Activated B cell treated with CpG ODN at 0.5 μM for 24 hours (primary cell): ENCODE results near the gene WASHC2C. TPM values are rescaled to one million over a fixed set of nuclear protein-coding genes. Genes with fewer than 3 reads are reported as not detected.
"Not testable (repeated sequence)": the region's sequence is repeated elsewhere in the genome, so short reads cannot be mapped to it uniquely, and the experiment has no call there.

Experiments
- ATAC-seq: fragments of 200-7000 bp; cut with Tn5 transposase; one replicate; pipeline ENCODE4 v1.10.0; 2021; ENCODE audit warnings: low read depth, mild to moderate bottlenecking, moderate library complexity
- CTCF ChIA-PET: fragments of 350-600 bp; sonication (Branson Sonifier 250); formaldehyde crosslinking; loops from one replicate; lab custom pipeline; 2021; ENCODE audit warnings: antibody characterized with exemption; lab: Charles Lee
- POLR2A ChIA-PET: fragments of 350-600 bp; sonication (Branson Sonifier 250); formaldehyde crosslinking; loops from one replicate; lab custom pipeline; 2021; ENCODE audit warnings: antibody characterized with exemption; lab: Charles Lee
- DNase-seq: peaks from one replicate; pipeline ENCODE4 v3.0.0; 2022
- H3K27ac Mint-ChIP-seq: one replicate; pipeline ENCODE4 v1.8.0; 2020; ENCODE audit warnings: mixed read lengths
- H3K27me3 Mint-ChIP-seq: one replicate; pipeline ENCODE4 v1.8.0; 2021; ENCODE audit warnings: mixed read lengths
- H3K36me3 Mint-ChIP-seq: one replicate; pipeline ENCODE4 v1.8.0; 2021; ENCODE audit warnings: low read depth, mixed read lengths
- H3K4me1 Mint-ChIP-seq: one replicate; pipeline ENCODE4 v1.8.0; 2021; ENCODE audit warnings: mixed read lengths
- H3K4me3 Mint-ChIP-seq: one replicate; pipeline ENCODE4 v1.8.0; 2020; ENCODE audit warnings: mild to moderate bottlenecking, mixed read lengths
- H3K9me3 Mint-ChIP-seq: one replicate; pipeline ENCODE4 v1.8.0; 2020; ENCODE audit warnings: mixed read lengths
- intact Hi-C: fragments of 100-400 bp; cut with micrococcal nuclease; formaldehyde crosslinking; loops from one replicate; pipeline ENCODE4 v1.15.1; 2024
- total RNA-seq: library from RNA; stranded (reverse); gene quantifications from 2 replicates; pipeline ENCODE4 v1.2.3, GENCODE V29; 2022

WASHC2C gene
- total RNA-seq, 1 donor from 2014 or later: 74.1 TPM

DNA sequence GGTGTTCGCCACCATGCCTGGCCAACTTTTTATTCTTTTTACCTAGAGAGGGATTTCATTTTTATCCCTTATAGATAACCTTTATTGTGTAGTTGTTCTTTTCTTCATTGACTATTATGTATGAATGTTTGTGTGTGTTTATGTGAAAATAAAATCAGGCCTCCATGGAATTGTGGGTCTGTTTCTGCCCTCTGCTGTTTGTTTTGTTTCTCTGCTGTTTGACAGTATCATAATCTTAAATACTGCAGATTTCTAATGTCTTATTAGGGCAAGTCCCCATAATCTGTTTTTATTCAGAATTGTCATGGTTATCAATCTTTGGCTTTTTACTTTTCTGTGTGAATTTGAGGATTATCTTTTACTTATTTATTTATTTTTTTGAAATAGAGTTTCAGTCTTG, 7.8 kb downstream of the WASHC2C start:
- H3K4me1 Mint-ChIP-seq, intact Hi-C loops, H3K27me3 Mint-ChIP-seq, H3K4me3 Mint-ChIP-seq, H3K27ac Mint-ChIP-seq, ATAC-seq, H3K9me3 Mint-ChIP-seq, POLR2A ChIA-PET, CTCF ChIA-PET, DNase-seq: not testable (repeated sequence)
- H3K36me3 Mint-ChIP-seq: peaks cover 13% of the 10 kb centered on the region

DNA sequence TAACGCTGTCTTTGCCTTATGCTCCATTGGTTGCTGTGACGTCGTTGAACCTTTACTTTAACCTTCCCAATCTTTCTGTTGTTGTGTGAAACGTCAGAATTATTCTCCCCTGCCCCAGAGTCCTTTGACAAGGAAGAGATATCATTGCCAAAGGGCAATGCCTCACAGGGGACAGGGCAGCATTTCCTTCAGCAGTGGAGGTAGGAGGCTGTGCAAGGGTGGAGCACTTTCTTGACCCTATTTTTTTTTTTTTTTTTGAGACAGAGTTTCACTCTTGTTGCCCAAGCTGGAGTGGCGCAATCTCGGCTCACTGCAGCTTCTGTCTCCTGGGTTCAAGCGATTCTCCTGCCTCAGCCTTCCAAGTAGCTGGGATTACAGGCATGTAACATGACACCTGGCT, 14.5 kb downstream of the WASHC2C start:
- H3K27ac Mint-ChIP-seq, H3K4me3 Mint-ChIP-seq, H3K36me3 Mint-ChIP-seq, H3K4me1 Mint-ChIP-seq, H3K27me3 Mint-ChIP-seq, H3K9me3 Mint-ChIP-seq, POLR2A ChIA-PET, intact Hi-C loops, DNase-seq, ATAC-seq, CTCF ChIA-PET: not testable (repeated sequence)

DNA sequence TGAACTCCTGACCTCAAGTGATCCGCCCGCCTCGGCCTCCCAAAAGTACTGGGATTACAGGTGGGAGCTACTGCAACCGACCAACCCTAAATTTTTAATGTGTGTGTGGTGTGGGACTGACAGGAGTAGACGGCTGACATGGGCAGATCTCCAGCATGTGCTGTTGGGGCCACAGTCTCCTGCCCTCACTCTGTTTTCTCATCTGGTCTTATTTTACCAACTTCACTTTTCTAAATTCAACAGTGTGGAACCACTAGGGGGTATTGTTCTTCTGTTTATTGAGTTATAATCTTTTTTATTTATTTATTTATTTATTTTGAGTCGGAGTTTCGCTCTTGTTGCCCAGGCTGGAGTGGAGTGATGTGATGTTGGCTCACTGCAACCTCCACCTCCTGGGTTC, 14.9 kb downstream of the WASHC2C start:
- POLR2A ChIA-PET, DNase-seq, ATAC-seq, intact Hi-C loops, H3K4me3 Mint-ChIP-seq, H3K27ac Mint-ChIP-seq, H3K27me3 Mint-ChIP-seq, H3K4me1 Mint-ChIP-seq, H3K9me3 Mint-ChIP-seq, H3K36me3 Mint-ChIP-seq, CTCF ChIA-PET: not testable (repeated sequence)

DNA sequence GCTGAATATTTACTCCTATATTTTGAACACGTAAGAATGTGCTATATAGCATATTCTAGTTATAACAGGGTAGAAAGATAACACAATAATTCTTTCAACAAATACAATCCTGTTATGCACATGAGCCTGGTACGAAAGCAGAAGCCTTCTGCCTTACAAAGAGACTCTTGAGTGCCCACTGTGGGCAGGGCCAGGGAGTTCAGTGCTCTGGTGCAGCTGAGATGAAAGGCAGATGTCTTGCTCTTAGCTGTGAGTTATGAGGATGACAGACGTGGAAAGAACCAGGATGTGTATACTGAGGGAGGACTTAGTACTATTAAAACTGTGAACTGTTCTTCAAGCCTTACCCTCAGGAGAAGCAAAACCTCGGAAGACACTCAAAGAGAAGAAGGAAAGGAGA, 24.1 kb downstream of the WASHC2C start:
- ATAC-seq, CTCF ChIA-PET, POLR2A ChIA-PET, intact Hi-C loops, H3K4me1 Mint-ChIP-seq, H3K27ac Mint-ChIP-seq, DNase-seq, H3K4me3 Mint-ChIP-seq, H3K9me3 Mint-ChIP-seq, H3K27me3 Mint-ChIP-seq: not testable (repeated sequence)
- H3K36me3 Mint-ChIP-seq: peaks cover 23% of the 10 kb centered on the region

DNA sequence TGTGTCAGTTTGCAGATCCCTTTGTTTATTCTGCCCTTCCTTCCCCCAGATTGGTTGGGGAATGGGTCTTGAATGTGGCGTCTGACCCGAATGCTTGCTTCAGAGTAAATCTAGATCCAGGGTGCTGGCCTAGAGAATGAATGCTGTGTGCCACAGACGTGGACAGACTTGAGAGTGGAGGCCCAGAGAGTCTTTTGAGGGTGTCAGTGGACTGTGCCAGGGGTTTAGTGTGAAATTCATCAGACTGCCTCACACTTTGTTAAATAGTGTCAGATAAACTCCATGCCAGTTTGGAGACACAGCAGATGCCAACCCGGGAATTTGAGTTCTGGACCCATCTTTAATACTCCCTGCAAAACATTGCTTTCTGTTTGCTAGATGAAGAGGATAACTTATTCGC, 25.1 kb downstream of the WASHC2C start:
- H3K36me3 Mint-ChIP-seq: peaks cover 23% of the 10 kb centered on the region
- DNase-seq, intact Hi-C loops, CTCF ChIA-PET, POLR2A ChIA-PET, H3K27ac Mint-ChIP-seq, H3K9me3 Mint-ChIP-seq, ATAC-seq, H3K4me3 Mint-ChIP-seq, H3K27me3 Mint-ChIP-seq, H3K4me1 Mint-ChIP-seq: not testable (repeated sequence)

DNA sequence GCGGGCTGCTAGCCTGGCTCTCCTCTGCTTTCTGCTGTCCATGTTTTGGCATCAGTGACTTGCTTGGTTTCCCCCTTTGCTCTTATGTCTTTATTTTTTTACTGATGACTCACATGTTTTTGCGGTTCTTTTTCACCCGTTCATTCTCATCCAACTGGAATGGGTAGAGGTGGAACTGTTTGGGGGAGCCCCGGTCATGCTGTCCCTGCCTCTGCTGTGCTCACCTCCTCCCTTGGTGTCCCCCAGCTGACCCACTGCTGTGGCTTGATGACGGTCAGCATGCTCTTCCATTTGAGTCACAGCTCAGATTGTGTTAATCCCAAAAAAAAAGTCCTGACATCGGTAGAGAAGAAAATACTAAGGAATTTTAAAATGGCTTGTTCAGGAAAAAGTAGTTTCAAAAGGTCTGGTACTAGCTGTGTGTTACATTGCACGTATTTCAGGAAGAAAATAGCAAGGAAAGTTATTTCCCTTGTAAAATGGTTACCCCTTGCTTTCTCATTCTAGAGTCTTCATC, 27.0 kb downstream of the WASHC2C start:
- H3K4me1 Mint-ChIP-seq, CTCF ChIA-PET, H3K4me3 Mint-ChIP-seq: not testable (repeated sequence)

DNA sequence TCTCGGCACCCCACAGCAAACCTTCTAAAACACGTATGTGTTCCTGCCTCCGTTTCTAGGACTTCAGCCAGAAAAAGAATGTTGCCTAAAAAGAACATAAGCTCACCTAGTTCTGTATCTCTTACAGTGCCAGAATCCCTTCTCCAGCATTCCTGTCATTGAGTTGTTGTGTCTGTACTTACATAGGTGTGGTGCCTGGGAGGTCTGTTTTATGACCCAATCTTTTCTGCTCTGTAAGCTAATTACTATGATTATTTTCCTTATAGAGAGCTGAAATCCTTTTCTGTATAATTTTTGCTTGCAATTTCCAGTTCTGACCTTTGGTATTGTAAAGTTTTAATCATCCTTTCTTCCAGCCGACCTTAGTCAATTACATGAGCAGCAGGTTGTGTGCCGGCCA, 28.0 kb downstream of the WASHC2C start:
- DNase-seq, intact Hi-C loops, H3K27ac Mint-ChIP-seq, H3K27me3 Mint-ChIP-seq, CTCF ChIA-PET, H3K4me1 Mint-ChIP-seq, H3K9me3 Mint-ChIP-seq, ATAC-seq, H3K4me3 Mint-ChIP-seq, POLR2A ChIA-PET: not testable (repeated sequence)
- peaks cover 34% of the 10 kb centered on the region for H3K36me3 Mint-ChIP-seq

More for the DNA sequence above, 27.0 kb downstream of the WASHC2C start:
- H3K36me3 Mint-ChIP-seq: peaks cover 33% of the 10 kb centered on the region
- ATAC-seq, DNase-seq, H3K9me3 Mint-ChIP-seq, POLR2A ChIA-PET, H3K27ac Mint-ChIP-seq, intact Hi-C loops, H3K27me3 Mint-ChIP-seq: not testable (repeated sequence)

DNA sequence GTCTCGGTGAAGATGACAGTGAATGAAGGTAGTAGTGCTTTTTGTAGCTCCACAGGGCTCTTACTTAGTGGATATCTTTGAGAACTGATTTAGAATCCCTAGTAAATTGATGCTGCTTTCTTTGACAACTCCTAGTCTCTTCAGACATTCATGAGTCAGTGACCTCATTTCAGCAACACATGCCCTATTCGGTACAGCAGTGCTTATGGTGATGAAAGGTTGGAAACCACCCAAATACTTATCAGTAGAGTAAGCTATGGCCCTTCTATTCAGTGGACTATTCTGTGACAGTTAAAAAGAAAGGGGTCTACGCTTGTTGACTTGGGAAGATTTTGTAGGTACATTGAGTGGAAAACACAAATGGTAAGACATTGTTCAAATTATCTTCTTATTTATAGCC, 29.0 kb downstream of the WASHC2C start:
- H3K9me3 Mint-ChIP-seq, POLR2A ChIA-PET, H3K27me3 Mint-ChIP-seq, ATAC-seq, H3K4me1 Mint-ChIP-seq, CTCF ChIA-PET, H3K4me3 Mint-ChIP-seq, intact Hi-C loops, H3K27ac Mint-ChIP-seq, DNase-seq: not testable (repeated sequence)
- peaks cover 39% of the 10 kb centered on the region for H3K36me3 Mint-ChIP-seq

DNA sequence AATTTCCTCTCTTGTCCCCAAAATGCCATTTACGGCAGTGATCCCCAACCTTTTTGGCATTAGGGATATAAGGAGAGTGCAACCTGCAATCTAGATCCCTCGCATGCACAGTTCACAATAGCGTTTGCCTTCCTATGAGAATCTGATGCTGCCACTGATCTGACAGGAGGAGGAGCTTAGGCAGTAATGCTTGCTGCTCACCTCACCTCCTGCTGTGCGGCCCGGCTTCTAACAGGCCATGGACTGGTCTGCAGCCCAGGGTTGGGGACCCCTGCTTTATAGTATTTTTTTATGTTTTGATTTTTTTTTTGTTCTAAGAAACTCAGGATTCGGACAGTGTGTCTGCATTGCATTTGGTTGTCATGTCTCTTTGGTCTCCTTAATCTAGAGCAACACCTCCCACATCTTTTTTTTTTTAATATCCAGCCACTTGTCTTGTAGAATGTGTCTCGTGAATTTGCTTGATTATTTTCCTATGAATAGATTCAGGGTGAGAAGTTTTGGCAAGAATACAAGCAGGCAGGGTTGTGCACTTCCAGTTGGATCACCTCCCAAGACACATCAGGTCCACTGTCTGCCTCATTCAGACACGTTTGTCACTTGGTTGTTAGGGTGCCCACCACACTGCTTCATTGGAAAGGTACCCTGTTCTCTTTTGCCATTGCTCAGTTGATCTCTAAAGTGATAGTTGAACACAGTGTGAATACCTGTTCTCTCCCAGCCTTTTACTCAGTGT, 30.8 kb downstream of the WASHC2C start:
- H3K4me3 Mint-ChIP-seq, intact Hi-C loops, POLR2A ChIA-PET, H3K4me1 Mint-ChIP-seq, ATAC-seq, H3K9me3 Mint-ChIP-seq, H3K27me3 Mint-ChIP-seq, H3K27ac Mint-ChIP-seq, CTCF ChIA-PET, DNase-seq: not testable (repeated sequence)
- H3K36me3 Mint-ChIP-seq: peaks cover 33% of the 10 kb centered on the region

DNA sequence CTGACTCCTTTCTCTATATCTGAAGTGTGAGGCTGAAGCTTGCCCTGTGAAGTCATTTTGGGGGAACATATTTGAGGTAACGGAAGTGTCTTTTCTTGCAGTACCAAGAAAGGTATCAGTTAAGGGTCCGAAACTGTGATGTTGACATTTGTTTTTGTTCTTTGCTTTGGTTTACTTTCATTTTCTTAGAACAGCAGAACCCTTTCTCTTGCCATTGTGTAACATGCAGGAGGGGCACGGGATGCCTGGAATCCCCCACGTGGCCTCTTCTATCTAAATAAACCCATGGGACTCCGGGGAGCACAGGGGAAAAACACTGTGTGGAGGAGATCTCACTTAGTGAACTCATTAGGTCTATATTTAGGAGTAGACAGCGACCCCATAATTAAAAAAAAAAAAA, 34.6 kb downstream of the WASHC2C start:
- H3K27me3 Mint-ChIP-seq, H3K4me1 Mint-ChIP-seq, intact Hi-C loops, DNase-seq, POLR2A ChIA-PET, H3K4me3 Mint-ChIP-seq, H3K9me3 Mint-ChIP-seq, H3K27ac Mint-ChIP-seq, CTCF ChIA-PET: not testable (repeated sequence)
- peaks cover 26% of the 10 kb centered on the region for H3K36me3 Mint-ChIP-seq
- ATAC-seq: peak; percentile 64

DNA sequence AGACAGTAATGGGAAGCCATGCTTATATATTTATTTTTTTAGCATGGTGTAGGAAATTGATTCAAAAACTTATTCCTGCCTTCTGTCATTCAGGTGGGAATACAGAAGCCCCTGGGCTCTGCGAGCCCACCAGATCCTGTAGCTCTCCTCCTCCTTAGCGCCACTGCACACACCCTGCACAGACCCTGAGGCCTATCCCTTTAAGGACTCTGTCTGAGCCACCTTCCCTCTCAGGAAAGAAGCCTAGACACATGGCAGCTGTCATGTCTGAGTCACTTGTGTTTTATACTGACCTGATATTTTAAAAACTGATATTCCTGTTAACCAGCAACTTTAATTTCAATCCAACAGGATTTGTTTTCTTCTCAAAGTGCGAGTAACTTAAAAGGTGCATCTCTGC, 36.0 kb downstream of the WASHC2C start:
- POLR2A ChIA-PET: not testable (repeated sequence)

DNA sequence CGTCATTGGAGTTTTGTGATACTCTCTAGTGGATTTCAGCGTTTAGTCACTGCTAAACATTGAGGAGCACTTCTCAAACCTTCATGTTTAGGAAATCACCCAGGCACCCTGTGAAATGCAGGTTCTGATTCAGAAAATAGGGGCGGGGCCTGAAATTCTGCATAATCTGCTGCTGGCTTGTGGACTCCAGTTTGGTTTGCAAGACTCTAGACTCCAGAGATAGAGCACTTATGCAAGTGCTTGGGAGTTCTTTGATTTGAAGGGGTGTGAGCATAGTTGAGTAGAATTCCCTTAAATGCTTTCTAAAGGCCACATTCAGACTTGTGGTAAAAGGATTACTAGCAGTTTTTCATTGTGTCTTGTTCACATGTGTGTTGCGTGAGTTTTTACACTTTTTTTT, 41.3 kb downstream of the WASHC2C start:
- H3K4me3 Mint-ChIP-seq, H3K9me3 Mint-ChIP-seq, intact Hi-C loops, ATAC-seq, H3K27me3 Mint-ChIP-seq, CTCF ChIA-PET, POLR2A ChIA-PET, DNase-seq, H3K27ac Mint-ChIP-seq, H3K4me1 Mint-ChIP-seq: not testable (repeated sequence)
- peaks cover 21% of the 10 kb centered on the region for H3K36me3 Mint-ChIP-seq

More for the DNA sequence above, 36.0 kb downstream of the WASHC2C start:
- H3K4me3 Mint-ChIP-seq, intact Hi-C loops, ATAC-seq, DNase-seq, H3K9me3 Mint-ChIP-seq, H3K4me1 Mint-ChIP-seq, H3K27ac Mint-ChIP-seq, CTCF ChIA-PET, H3K27me3 Mint-ChIP-seq: not testable (repeated sequence)
- H3K36me3 Mint-ChIP-seq: peaks cover 20% of the 10 kb centered on the region
